NCI-H146 treated with DMSO at 0.1 percent for 48 hours (cell line): ENCODE data around the gene MAD1L1.

Experiments used
- DNase-seq: peaks from one replicate; lab custom pipeline; 2025; ENCODE audit not compliant: unreplicated experiment; lab: John Stamatoyannopoulos, UW

MAD1L1 gene

DNA sequence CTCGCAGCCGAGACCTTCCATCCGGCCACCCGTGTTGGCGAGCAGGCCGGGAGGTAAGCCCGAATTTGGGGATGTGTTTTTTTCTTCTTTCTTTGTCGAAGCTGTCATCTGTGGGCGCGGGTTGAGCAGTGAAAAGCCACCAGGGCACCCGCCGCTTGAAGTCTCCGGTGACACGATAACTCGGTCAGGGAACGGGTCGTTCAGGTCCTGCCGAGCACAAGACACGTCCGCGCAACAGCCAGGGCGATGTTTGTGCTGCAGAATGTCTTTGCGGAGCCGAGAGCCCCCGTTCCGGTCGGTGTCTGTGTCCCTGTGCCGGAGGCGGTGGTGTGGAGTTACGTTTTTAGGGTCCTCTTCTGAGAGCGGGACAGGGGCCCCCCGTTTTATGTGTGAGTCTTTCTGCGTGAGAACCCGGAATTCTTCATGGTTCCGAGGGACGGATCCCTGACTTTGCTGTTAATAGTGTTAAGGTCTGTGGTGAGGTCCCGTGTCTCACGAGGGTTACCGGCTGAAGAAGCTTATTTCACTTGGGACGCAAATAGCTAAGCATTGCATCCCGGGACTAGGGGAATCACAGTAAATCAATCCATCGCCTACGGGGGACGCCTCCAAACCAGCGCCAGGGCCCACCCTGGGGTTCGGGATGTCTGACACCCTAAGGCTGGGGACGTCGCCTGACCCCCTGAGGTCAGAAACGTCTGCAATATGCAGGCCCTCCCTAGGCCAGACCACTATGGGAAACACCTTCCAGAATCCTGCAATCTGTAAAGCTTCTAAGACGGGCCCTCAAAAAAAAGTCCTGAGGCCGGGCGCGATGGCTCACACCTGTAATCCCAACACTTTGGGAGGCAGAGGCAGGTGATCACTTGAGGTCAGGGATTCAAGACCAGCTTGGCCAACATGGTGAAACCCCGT lies 463.2 kb downstream of the MAD1L1 start:
- no peak for DNase-seq

DNA sequence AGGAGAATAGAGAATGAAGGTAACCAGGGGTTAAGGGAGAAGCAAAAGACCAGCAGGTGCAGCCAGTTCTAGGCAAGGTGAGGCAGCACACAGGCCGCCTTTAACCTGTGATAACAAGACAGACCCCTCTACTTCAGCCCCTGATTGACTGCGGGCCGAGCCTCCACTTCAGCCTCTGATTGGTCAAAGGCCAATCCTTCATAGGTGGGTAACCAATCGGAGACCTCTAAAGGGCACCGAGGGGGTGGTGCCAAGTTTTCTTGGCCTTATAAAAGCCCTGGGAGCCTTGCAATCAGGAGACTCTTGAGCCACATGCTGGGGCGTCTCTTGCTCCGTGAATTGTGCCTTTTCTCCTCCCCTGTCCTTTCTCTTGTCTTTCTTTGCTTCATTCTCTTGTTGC lies 463.9 kb downstream of the MAD1L1 start:
- no peak for DNase-seq

DNA sequence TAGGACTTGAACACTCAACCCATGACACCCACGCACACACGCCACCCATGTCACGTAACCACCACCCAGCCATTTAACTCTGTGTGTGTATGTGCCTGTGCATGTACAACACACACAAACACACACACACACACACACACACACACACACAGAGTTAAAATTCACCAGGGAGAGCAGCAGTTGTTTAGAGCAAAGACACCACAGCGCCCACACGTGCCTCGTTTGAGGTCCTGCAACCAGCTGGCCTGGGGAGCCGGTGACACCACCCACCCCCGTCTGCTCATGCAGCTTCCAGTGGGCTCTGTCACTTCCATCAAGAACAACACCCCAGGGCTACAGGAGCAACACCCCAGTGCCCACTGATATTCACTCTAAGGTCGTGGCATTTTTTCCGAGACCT lies 465.2 kb downstream of the MAD1L1 start:
- no peak for DNase-seq
